H9 (cell line): ENCODE data around the gene SLC12A8. TPM values are rescaled to one million over a fixed set of nuclear protein-coding genes. Genes with fewer than 3 reads are reported as not detected.

Experiments
- DNase-seq: peaks from one replicate; pipeline ENCODE4 v3.0.0-alpha.2; 2017
- H2AFZ ChIP-seq: one replicate; pipeline ENCODE4 v1.6.1; 2013; ENCODE audit warnings: mild to moderate bottlenecking, low read length, control low read depth, moderate library complexity
- H2AK5ac ChIP-seq: 2 replicates; pipeline ENCODE4 v1.6.1; 2013; ENCODE audit warnings: low read length, control low read depth, mixed read lengths; ENCODE audit not compliant: insufficient read length
- H2BK120ac ChIP-seq: one replicate; pipeline ENCODE4 v1.6.1; 2013; ENCODE audit warnings: low read depth, mild to moderate bottlenecking, low read length, control low read depth, inconsistent platforms; ENCODE audit not compliant: poor library complexity, severe bottlenecking
- H2BK12ac ChIP-seq: 2 replicates; pipeline ENCODE4 v1.6.1; 2013; ENCODE audit warnings: low read length, control low read depth, mixed read lengths, low read depth; ENCODE audit not compliant: insufficient read length
- H2BK15ac ChIP-seq: 2 replicates; pipeline ENCODE4 v1.6.1; 2013; ENCODE audit warnings: low read depth, low read length, control low read depth
- H2BK20ac ChIP-seq: one replicate; pipeline ENCODE4 v1.6.1; 2013; ENCODE audit warnings: low read depth, mild to moderate bottlenecking, low read length, control low read depth, inconsistent platforms; ENCODE audit not compliant: poor library complexity, severe bottlenecking
- H2BK5ac ChIP-seq: 2 replicates; pipeline ENCODE4 v1.6.1; 2013; ENCODE audit warnings: low read length, control low read depth, mixed read lengths; ENCODE audit not compliant: insufficient read length
- H3K14ac ChIP-seq: 2 replicates; pipeline ENCODE4 v1.6.1; 2013; ENCODE audit warnings: low read length, control low read depth; ENCODE audit not compliant: insufficient read depth
- H3K18ac ChIP-seq: 2 replicates; pipeline ENCODE4 v1.6.1; 2013; ENCODE audit warnings: low read depth, mild to moderate bottlenecking, mixed read lengths, low read length, control low read depth; ENCODE audit not compliant: insufficient read length
- H3K23ac ChIP-seq: 2 replicates; pipeline ENCODE4 v1.6.1; 2013; ENCODE audit warnings: low read length, control low read depth, mixed read lengths, low read depth; ENCODE audit not compliant: insufficient read length
- H3K23me2 ChIP-seq: 2 replicates; pipeline ENCODE4 v1.6.1; 2013; ENCODE audit warnings: low read depth, mild to moderate bottlenecking, mixed read lengths, low read length, control low read depth; ENCODE audit not compliant: insufficient read length, poor library complexity, severe bottlenecking
- H3K27ac ChIP-seq: 2 replicates; pipeline ENCODE4 v1.5.1; 2013; ENCODE audit warnings: low read length, control low read depth, mixed read lengths, low read depth; ENCODE audit not compliant: insufficient read length
- H3K27me3 ChIP-seq: 2 replicates; pipeline ENCODE4 v1.6.1; 2013; ENCODE audit warnings: low read length, control low read depth, inconsistent platforms; ENCODE audit not compliant: insufficient read depth
- H3K4ac ChIP-seq: 2 replicates; pipeline ENCODE4 v1.6.1; 2013; ENCODE audit warnings: low read depth, mild to moderate bottlenecking, control low read depth, inconsistent platforms, low read length, moderate library complexity
- H3K4me1 ChIP-seq: 2 replicates; pipeline ENCODE4 v1.6.1; 2013; ENCODE audit warnings: low read length, control low read depth, inconsistent platforms; ENCODE audit not compliant: insufficient read depth
- H3K4me2 ChIP-seq: 2 replicates; pipeline ENCODE4 v1.6.1; 2013; ENCODE audit warnings: low read length, control low read depth, mixed read lengths; ENCODE audit not compliant: insufficient read length, insufficient read depth
- H3K56ac ChIP-seq: 2 replicates; pipeline ENCODE4 v1.6.1; 2013; ENCODE audit warnings: low read depth, mild to moderate bottlenecking, mixed read lengths, low read length, control low read depth; ENCODE audit not compliant: insufficient read length
- H3K79me1 ChIP-seq: 2 replicates; pipeline ENCODE4 v1.6.1; 2013; ENCODE audit warnings: low read depth, mild to moderate bottlenecking, moderate library complexity, low read length, control low read depth, inconsistent platforms; ENCODE audit not compliant: insufficient read depth, poor library complexity, severe bottlenecking
- H3K79me2 ChIP-seq: 2 replicates; pipeline ENCODE4 v1.6.1; 2013; ENCODE audit warnings: low read length, control low read depth, inconsistent platforms; ENCODE audit not compliant: insufficient read depth
- H3K9ac ChIP-seq: 2 replicates; pipeline ENCODE4 v1.6.1; 2013; ENCODE audit warnings: low read length, control low read depth, mixed read lengths; ENCODE audit not compliant: insufficient read length; ENCODE audit errors: extremely low read depth
- H3K9me3 ChIP-seq: one replicate; pipeline ENCODE4 v1.6.1; 2013; ENCODE audit warnings: low read depth, low read length, inconsistent platforms; ENCODE audit not compliant: control insufficient read depth
- H3T11ph ChIP-seq: one replicate; pipeline ENCODE4 v1.6.1; 2013; ENCODE audit warnings: mild to moderate bottlenecking, low read length, control low read depth, inconsistent platforms
- H4K20me1 ChIP-seq: one replicate; pipeline ENCODE4 v1.6.1; 2013; ENCODE audit not compliant: control insufficient read depth, insufficient read length, insufficient read depth
- H4K5ac ChIP-seq: 2 replicates; pipeline ENCODE4 v1.6.1; 2013; ENCODE audit warnings: low read depth, mild to moderate bottlenecking, mixed read lengths, low read length, control low read depth; ENCODE audit not compliant: insufficient read length
- H4K8ac ChIP-seq: replicated peaks from 2 replicates; pipeline ENCODE4 v1.6.1; 2013; ENCODE audit warnings: low read length, control low read depth, mixed read lengths, low read depth; ENCODE audit not compliant: insufficient read length
- H4K91ac ChIP-seq: 2 replicates; pipeline ENCODE4 v1.6.1; 2013; ENCODE audit warnings: low read depth, mild to moderate bottlenecking, moderate library complexity, mixed read lengths, low read length, control low read depth; ENCODE audit not compliant: insufficient read length
- H3K27ac Mint-ChIP-seq, 3 experiments: 2 replicates in 2 of 3; 3 replicates in 1 of 3; pipeline ENCODE4 v1.8.0; 2020 to 2021; ENCODE audit warnings: mixed read lengths in 3 of 3, mild to moderate bottlenecking in 1 of 3, moderate library complexity in 1 of 3
- H3K27me3 Mint-ChIP-seq: 2 replicates; pipeline ENCODE4 v1.8.0; 2021; ENCODE audit warnings: low read depth, mild to moderate bottlenecking, moderate library complexity, mixed read lengths
- H3K36me3 Mint-ChIP-seq, 3 experiments: 2 replicates in 2 of 3; 3 replicates in 1 of 3; pipeline ENCODE4 v1.8.0; 2020 to 2021; ENCODE audit warnings: low read depth in 3 of 3, mixed read lengths in 3 of 3; ENCODE audit not compliant: insufficient read depth in 1 of 3
- H3K4me1 Mint-ChIP-seq, 2 experiments: 2 replicates each; pipeline ENCODE4 v1.8.0; 2020; ENCODE audit warnings: mixed read lengths in 2 of 2
- H3K4me3 Mint-ChIP-seq, 2 experiments: 2 replicates in 1 of 2; 3 replicates in 1 of 2; pipeline ENCODE4 v1.8.0; 2020 to 2021; ENCODE audit warnings: mild to moderate bottlenecking in 2 of 2, mixed read lengths in 2 of 2, moderate library complexity in 1 of 2
- H3K9me3 Mint-ChIP-seq, 2 experiments: 2 replicates in 1 of 2; 3 replicates in 1 of 2; pipeline ENCODE4 v1.8.0; 2020; ENCODE audit warnings: mild to moderate bottlenecking in 2 of 2, mixed read lengths in 2 of 2, moderate library complexity in 1 of 2
- CTCF ChIP-seq: fragments of 200-600 bp; sonication (generic); conservative IDR thresholded peaks from 3 replicates; pipeline ENCODE4 v1.8.0; 2021; ENCODE audit warnings: antibody characterized with exemption, mild to moderate bottlenecking
- WGBS: extraction: QIAGEN DNeasy Blood & Tissue Kit; methylation state at CpG from one replicate; pipeline ENCODE4 v1.1.7; 2013; ENCODE audit warnings: missing lambda C conversion rate, low lambda C conversion rate, mixed read lengths; ENCODE audit not compliant: insufficient read length; ENCODE audit errors: extremely low coverage; 5-methylcytosine and 5-hydroxymethylcytosine counted together
- total RNA-seq: library from RNA; stranded (reverse); gene quantifications from 2 replicates; pipeline ENCODE4 v1.2.1, GENCODE V29; 2021

SLC12A8 gene
- total RNA-seq, 1 experiment from 2014 or later, result 8.2 TPM

- H3K79me1 ChIP-seq, result no peaks in the 10 kb centered on the region
- Mint-ChIP-seq H3K27ac (no peak overlapping the region; a peak in 1 of 7 replicates), H3K9me3 (no peaks in the 10 kb centered on the region), H3K4me1 (peaks cover 19 to 24% of the 10 kb centered on the region in 2 experiments), H3K36me3 (peaks cover 2 to 8% (median 8%) of the 10 kb centered on the region in 3 experiments; a peak in 5 of 7 replicates), H3K4me3 (no peak overlapping the region), H3K27me3 (no peaks in the 10 kb centered on the region)
- no peak overlapping the region for H4K5ac ChIP-seq
- H3K4me1 ChIP-seq, result no peaks in the 10 kb centered on the region; the same call in 1 of the 2 replicates
- no peaks in the 10 kb centered on the region for H4K20me1 ChIP-seq
- no peak overlapping the region for H4K91ac ChIP-seq
- H2BK15ac ChIP-seq, result no peak overlapping the region
- no peak overlapping the region for H3K9ac ChIP-seq
- no peak overlapping the region for H3T11ph ChIP-seq
- no peak overlapping the region for H2BK5ac ChIP-seq
- no peaks in the 10 kb centered on the region for H3K27me3 ChIP-seq
- H3K9me3 ChIP-seq, result no peaks in the 10 kb centered on the region
- no peak for TF ChIP-seq CTCF
- whole genome bisulfite sequencing, result no CpG with 5 or more reads among the region's 1 CpG
- H2BK120ac ChIP-seq, result no peak overlapping the region
- H3K23me2 ChIP-seq, result no peaks in the 10 kb centered on the region
- H3K18ac ChIP-seq, result no peak overlapping the region
- no peak overlapping the region for H4K8ac ChIP-seq
- no peak overlapping the region for H3K4ac ChIP-seq
- no peak overlapping the region for H3K56ac ChIP-seq
- H2BK12ac ChIP-seq, result no peak overlapping the region
- no peaks in the 10 kb centered on the region for H3K79me2 ChIP-seq
- no peak overlapping the region for H3K27ac ChIP-seq
- no peak for DNase-seq
- H3K14ac ChIP-seq, result no peak overlapping the region
- H2AK5ac ChIP-seq, result no peak overlapping the region
- H3K4me2 ChIP-seq, result no peak overlapping the region
- H3K23ac ChIP-seq, result no peak overlapping the region
- no peak overlapping the region for H2AFZ ChIP-seq
- no peak overlapping the region for H2BK20ac ChIP-seq
Measured at GRCh38 chr3:125080077-125080476, 132.5 kb downstream of the SLC12A8 start.
